NCI-H1436 (cell line): Measurements from ENCODE around the gene EIF1B.

Source experiments
- DNase-seq: peaks from one replicate; lab custom pipeline; 2025; lab: John Stamatoyannopoulos, UW

Gene EIF1B

GRCh38 chr3:40340541-40341170 is 31.1 kb downstream of the EIF1B start:
- no peak for DNase-seq

DNA sequence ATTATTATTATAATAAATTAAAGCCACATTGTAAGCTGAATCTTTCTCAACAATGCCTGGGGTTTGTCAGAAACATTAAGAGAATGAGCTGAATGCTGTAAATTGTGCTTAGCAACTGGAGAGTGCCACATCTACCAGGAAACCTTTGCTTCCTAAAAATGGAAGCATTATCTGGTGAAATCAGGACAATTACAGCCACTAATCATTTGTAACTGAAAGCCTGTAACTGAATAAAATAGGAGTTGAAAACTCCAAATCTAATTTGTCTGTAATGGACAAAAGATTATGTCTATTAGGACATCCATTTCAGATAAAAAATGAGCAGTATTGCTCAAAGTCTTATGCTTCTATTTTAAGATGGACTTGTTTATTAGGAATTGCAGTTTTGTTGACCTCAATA is 32.2 kb downstream of the EIF1B start:
- no peak for DNase-seq

GRCh38 chr3:40350529-40350928 is 41.0 kb downstream of the EIF1B start:
- no peak for DNase-seq

DNA sequence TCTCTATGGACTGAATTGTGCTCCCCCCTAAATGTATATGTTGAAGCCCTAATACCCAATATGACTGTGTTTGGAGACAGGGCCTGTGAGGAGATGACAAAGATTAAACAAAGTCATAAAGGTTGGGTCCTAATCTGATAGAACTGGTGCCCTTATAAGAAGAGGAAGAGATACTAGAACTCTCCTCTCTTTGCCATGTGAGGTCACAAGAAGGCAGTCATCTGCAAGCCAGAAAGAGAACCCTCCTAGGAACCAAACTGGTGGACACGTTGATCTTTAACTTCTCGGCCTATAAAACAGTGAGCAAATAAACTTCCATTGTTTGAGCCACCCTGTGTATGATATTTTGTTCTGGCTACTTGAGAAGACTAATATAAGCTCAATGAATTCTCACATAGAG is 45.9 kb downstream of the EIF1B start:
- no peak for DNase-seq

GRCh38 chr3:40358454-40358853 is 48.9 kb downstream of the EIF1B start:
- DNase-seq = no peak
